HG02970 (cell line): ENCODE measurements around the gene GRK5.
"Not testable (repeated sequence)": the region's sequence is repeated elsewhere in the genome, so short reads cannot be mapped to it uniquely, and the experiment has no call there.

ENCODE experiments used
- ATAC-seq: cut with Tn5 transposase; IDR thresholded peaks from one replicate; pipeline ENCODE4 v1.9.1; 2021; ENCODE audit warnings: mild to moderate bottlenecking, moderate library complexity, moderate number of reproducible peaks; ENCODE audit not compliant: unreplicated experiment, low FRiP score

GRK5 gene

DNA sequence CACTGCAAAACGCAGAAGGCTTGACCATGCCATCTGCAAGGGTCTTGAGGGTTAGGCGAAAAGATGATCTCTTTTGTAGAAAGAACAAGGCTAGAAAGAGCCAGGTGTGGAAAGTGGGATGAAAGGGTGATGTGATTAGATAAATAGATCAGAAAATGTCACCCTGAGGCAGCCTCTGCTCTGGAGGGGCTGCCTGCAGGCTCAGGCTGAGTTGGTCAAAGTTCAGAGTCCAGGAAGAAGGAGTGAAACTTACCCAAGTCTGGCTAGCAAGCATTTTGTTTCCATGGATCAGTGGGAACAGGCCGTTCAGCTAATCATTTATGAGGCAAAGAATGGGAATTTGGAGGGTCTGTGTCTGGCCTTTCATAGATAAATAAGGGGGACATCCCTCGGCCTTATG lies 255.4 kb downstream of the GRK5 start:
- ATAC-seq = no peak

- ATAC-seq = not testable (repeated sequence)
These were observed 255.8 kb downstream of the GRK5 start for GRCh38 chr10:119463195-119463594.

DNA sequence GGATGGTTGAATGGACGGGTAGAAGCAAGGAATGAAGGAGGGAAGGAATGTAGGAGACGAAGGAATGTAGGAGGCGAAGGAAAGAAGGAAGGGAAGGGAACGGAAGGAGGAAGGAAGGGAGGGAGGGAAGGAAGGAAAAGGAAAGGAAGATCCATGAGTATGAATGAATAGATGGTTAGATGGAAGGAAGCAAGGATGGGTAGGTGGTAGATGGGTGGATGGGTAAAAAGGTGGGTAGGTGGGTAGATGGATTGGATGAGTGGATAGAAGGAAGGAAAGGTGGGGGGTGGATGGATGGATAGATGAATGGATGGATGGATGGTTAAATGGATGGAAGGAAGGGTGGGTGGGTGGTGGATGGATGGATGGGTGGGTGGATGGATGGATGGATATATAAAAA lies 257.7 kb downstream of the GRK5 start:
- ATAC-seq = no peak

GRCh38 chr10:119466076-119466475 lies 258.7 kb downstream of the GRK5 start:
- ATAC-seq = no peak

DNA sequence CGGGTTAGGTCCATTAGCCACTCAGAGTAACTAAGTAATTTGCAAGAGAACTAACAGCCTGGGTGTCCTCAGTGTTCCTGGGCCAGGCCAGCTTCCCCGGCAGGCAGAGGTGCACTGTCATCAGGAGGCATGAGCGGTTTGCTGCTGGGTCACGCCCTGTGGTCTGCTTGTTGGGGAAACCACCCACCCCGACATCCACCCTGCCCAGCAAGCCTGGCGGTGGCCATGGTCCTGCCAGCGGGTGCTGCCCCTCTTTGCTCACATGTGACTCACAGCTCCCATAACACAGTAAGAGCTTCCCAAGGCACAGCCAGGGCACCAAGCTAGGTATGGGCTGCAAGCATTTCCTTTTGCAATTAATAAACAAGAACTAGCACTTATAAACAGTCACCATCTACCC lies 259.3 kb downstream of the GRK5 start:
- ATAC-seq = no peak

GRCh38 chr10:119468542-119469324 lies 261.4 kb downstream of the GRK5 start:
- no peak for ATAC-seq

DNA sequence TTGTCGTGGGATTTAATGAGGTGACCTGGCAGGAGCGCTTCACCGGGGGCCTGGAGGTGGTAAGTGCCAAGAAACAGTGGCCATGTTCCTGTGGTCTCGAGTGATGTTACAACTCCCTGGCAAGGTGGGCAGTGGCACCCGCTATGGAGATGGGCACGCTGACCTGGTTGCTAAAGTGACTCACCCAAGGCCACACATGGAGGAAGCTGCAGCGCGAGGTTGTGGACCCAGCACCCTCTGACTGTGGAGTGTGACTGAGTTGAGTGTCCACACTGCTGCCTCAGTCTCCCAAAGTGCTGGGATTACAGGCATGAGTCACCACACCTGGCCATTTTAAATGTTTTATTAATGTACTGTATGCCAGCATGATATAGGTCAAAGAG lies 261.9 kb downstream of the GRK5 start:
- ATAC-seq = no peak

- ATAC-seq = no peak
These were observed 262.5 kb downstream of the GRK5 start for GRCh38 chr10:119469846-119470245.

- no peak for ATAC-seq
These were observed 263.7 kb downstream of the GRK5 start for GRCh38 chr10:119470920-119471702.

- ATAC-seq = no peak
These were observed 266.4 kb downstream of the GRK5 start for GRCh38 chr10:119473771-119474170.

DNA sequence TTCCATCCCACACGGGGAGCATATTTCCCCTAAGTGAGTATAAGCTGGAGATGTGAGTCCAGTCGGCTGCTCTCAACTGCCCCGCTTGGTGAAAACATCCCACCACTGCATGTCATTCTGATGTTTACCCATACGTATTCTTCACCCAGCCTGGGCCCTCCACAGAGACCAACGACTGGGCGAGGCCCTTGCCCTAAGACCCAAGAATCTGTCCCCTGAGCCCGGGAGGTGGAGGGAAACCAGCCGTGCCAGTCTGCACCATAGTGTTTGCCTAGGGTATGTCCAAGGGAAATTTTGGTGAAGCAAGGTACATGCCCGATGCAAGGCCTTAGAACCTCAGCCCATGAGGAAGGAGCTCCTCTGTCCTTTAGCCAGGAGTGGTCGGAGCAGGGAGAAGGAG lies 267.2 kb downstream of the GRK5 start:
- ATAC-seq = no peak

DNA sequence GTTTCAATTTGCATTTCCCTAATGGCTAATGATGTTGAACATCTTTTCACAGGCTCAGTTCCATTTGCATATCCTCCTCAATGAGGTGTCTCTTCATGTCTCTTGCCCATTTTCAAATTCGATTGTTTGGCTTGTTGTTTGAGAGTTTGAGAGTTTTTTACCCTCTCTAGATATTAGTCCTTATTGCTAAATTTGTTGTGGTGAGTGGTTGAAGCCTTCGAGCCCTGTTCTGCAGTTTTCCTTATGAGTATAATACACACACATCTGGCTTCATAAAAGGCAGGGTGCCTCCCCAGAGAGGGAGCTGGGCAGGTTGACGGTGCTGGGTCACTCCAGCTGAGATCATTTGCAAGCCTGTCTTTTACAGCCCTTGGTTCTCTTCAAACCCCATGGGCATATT lies 270.1 kb downstream of the GRK5 start:
- peak; percentile 44 for ATAC-seq

DNA sequence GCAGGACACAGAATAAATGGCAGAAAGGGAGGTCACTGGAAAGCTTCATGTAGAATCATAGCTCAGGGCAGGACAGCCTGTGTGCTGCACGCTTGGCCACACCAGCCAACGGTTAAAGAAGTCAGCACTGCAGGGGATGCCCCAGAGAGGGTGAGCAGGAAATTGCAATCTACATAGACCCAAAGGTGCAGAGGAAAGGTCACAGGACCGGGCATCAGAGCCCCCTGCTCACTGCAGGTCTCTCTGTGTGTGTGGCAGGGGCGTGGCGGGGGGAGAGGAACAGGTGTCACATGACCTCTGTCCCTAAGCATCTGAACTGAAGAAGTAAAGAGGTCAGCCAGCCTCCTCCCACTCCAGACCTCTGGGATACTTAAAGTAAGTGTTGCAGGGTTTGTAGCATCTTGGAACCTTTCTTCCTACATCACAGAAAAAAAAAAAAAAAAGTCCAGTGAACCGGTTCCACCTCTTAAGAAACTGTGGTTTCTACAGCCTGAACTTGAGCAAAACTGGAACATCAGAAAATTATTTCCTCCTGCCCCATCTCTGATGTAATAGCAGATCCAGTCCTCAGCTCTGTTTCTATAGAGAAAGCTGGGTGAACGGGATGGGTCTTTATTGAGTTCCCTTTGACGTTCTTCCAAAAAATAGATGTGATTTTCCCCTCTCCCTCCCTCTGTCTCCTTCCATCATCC lies 270.9 kb downstream of the GRK5 start:
- peak; percentile 72 for ATAC-seq

DNA sequence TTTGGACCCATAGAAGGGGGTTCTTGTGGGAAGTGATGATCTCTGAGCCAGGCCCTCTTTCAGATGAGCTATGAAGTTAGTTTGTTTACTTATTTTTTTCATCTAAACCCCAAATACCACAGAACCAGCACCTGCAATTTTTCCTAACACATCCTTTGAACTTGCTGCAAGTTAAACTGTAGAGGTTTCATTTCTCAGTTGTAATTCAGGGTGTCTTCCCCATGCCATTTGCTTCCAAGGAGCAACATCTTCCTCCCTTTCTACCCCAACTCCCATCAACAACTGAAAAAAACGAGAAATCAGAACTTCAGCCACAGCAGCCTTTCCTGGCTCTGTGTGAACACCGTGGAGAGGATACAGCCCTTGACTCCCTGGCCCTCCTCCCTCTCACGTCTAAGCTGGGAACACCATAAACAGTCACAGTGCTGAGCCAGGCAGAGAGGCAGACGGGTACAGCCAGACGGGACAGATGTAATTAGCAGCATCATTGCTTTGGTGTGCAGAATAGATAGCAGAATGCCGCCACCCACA lies 271.5 kb downstream of the GRK5 start:
- peak; percentile 6 for ATAC-seq

- ATAC-seq = no peak
These were observed 272.2 kb downstream of the GRK5 start for GRCh38 chr10:119479532-119479931.

DNA sequence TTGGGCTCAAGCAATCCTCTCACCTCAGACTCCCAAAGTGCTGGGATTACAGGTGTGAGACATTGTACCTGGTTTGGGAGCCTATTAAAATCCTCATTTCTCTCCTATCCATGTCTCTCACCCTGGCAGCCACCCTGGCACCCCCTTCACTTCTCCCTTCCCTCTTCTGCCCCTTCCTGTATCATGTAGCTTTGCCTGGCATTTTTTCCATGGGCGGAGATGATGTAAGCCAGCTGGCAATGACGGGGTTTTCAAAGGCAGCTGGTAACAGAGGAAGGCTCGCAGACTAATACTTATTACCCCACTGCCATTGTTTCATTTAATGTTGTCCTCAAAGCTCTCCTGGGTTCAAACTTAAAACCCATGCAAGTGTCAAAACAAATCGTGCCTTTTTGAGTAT lies 273.3 kb downstream of the GRK5 start:
- ATAC-seq = no peak

DNA sequence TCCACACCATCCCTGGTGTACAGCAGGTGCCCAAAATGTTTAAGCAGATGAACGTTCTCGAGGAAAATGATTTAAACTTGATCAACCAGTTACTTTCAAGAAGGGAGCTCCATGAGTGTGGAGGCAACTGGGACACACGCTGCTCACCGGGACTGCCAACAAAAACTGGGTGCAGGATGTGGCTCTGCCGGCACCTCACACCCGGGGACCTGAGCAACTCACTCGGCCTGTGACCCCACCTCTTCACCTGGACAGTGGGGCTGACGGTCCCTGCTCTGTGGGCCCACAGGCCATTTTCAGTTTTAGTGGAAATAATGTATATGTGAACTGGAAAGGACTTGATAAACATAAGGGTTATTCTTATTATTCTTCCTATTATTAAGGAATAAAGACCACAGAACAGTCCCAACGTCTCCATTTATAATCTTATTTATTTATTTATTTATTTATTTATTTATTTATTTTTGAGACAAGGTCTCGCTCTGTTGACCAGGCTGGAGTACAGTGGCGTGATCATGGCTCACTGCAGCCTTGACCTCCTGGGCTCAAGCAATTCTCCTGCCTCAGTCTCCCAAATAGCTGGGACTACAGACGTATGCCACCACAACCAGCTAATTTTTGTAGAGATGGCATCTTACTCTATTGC lies 274.5 kb downstream of the GRK5 start:
- no peak for ATAC-seq

DNA sequence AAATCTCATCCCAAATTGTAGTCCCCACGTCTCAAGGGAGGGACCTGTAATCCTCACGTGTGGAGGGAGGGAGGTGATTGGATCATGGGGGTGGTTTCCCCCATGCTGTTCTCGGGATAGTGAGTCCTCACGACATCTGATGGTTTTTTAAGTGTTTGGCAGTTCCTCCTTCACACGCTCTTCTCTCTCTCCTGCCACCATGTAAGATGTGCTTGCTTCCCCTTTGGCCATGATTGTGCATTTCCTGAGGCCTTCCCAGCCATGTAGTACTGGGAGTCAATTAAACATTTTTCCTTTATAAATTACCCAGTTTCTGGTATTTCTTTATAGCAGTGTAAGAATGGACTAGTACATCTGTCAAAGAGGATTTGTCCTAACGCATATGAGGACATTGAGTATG lies 275.6 kb downstream of the GRK5 start:
- no peak for ATAC-seq

- no peak for ATAC-seq
These were observed 276.5 kb downstream of the GRK5 start for GRCh38 chr10:119483839-119484238.

- no peak for ATAC-seq
These were observed 281.3 kb downstream of the GRK5 start for GRCh38 chr10:119488675-119489074.

- no peak for ATAC-seq
These were observed 282.6 kb downstream of the GRK5 start for GRCh38 chr10:119489991-119490326.
